ENCODE measurements around the gene SLC6A19. TPM values are rescaled to one million over a fixed set of nuclear protein-coding genes. Genes with fewer than 3 reads are reported as not detected.
"Not testable (repeated sequence)": the region's sequence is repeated elsewhere in the genome, so short reads cannot be mapped to it uniquely, and the experiment has no call there.

SLC6A19 gene
- total RNA-seq, 1 donor from 2014 or later, result not detected

DNA sequence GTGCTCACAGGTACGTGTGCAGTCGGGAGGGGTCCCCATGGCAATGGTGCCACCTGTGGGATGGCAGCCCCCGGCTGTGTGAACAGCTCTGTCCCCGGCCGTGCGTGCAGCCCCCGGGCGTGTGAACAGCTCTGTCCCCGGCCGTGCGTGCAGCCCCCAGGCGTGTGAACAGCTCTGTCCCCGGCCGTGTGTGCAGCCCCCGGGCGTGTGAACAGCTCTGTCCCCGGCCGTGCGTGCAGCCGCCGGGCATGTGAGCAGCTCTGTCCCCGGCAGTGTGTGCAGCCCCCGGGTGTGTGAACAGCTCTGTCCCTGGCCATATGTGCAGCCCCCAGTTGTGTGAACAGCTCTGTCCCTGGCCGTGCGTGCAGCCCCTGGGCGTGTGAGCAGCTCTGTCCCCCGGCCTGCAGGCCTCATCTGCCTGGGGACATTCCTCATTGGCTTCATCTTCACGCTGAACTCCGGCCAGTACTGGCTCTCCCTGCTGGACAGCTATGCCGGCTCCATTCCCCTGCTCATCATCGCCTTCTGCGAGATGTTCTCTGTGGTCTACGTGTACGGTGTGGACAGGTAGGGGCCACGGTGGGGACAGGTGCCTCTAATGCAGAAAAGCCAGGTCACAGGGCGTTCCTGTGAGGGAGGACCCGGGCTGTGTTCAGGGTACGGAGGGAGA lies 17.8 kb downstream of the SLC6A19 start:
- intact Hi-C loops (cut with micrococcal nuclease), result no loop called here

DNA sequence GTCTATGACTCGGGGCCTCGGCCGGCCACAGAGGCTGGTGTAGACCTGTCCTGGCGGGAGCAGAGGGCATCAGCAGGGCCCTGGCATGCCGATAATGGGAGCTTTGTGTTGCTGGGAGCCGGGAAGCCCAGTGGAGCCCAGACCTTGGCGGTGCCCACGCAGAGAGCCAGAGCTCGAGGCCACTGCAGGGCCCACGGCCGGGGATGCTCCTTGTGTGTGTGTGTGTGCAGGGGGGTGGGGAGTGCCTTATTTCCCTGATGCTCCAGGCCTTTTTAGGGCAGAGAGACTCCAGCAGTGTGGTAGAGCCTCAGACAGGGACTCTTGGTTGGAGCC lies 18.3 kb downstream of the SLC6A19 start:
- intact Hi-C loops (cut with micrococcal nuclease), result no loop called here

DNA sequence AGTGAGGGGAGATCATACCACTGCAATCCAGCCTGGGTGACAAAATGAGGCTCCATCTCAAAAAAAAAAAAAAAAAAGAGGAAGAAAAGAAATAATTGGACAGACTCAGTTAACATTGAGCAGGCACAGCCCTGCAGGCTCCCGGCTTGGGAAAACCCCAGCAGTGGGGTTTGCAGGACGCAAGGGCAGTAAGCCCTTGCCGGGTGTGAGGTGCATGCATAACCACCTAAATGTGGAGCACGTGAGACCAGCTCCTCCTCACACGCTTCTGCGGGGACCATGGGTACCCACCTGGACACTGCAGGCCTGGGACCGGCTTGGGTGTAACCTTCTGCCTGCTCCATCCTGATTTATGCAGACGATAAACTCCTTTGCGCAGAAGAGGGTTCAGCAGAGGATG lies 19.0 kb downstream of the SLC6A19 start:
- intact Hi-C loops (cut with micrococcal nuclease), result no loop called here

DNA sequence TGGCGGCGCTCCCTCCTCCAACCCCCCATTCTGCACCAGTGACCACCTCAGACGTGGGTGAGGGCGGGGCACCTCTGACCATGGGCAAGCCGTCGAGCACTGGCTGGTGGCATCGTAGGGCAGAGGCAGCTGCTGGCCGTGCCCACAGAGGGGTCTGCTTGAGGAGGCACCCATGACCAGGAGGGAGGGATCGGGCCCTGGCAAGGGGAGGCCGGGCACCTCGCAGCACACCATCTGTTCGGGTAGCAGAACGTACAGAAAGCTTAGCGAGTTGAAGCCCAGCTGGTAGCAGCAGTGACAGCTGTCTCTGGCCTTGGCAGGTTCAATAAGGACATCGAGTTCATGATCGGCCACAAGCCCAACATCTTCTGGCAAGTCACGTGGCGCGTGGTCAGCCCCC lies 19.4 kb downstream of the SLC6A19 start:
- intact Hi-C loops (cut with micrococcal nuclease), result no loop called here

DNA sequence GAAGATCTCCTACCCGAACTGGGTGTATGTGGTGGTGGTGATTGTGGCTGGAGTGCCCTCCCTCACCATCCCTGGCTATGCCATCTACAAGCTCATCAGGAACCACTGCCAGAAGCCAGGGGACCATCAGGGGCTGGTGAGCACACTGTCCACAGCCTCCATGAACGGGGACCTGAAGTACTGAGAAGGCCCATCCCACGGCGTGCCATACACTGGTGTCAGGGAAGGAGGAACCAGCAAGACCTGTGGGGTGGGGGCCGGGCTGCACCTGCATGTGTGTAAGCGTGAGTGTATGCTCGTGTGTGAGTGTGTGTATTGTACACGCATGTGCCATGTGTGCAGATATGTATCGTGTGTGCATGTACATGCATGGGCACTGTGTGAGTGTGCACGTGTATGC lies 20.3 kb downstream of the SLC6A19 start:
- intact Hi-C loops (cut with micrococcal nuclease), result no loop called here

DNA sequence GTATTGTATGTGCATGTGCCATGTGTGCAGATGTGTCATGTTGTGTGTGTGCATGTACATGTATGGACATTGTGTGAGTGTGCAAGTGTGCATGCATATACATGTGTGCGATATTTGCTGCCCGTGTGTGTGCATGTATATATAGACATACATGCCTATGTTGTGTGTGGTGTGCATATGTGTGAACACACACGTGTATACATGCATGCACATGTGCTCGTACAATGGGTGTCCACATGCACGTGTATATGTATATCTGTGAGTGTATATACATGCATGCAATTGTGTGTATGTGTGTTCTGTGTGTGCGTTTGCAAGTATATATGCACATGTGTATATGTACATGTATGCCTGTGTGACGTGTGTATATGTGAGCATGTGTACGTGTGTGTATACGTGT lies 20.8 kb downstream of the SLC6A19 start:
- intact Hi-C loops (cut with micrococcal nuclease), result no loop called here

DNA sequence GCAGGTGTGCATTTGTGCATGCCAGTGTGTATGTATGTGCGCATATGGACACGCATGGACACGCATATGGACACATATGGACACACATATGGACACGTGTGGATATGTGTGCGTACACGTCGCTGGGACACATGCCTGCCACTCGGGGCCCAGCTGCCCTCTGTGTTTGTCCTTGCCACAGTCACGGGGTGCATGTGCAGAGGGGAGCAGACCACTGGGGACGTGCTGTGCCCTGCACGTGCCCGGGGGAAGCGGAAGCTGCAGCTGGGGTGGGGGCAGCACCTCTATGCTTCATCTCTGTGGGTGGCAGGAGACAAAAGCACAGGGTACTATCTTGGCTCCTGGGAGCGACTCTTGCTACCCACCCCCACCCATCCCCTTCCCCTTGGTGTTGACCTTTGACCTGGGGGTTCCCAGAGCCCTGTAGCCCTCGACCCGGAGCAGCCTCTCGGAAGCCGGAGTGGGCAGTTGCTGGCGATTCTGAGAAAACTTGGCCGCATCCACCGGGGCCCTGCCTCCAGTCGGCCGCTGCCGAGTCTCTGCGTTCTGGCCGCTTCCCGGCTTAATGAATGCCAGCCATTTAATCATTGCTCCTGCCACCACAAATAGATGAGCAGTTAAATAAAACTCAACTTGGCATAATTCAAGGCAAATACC lies 21.4 kb downstream of the SLC6A19 start:
- intact Hi-C loops (cut with micrococcal nuclease), result no loop called here

DNA sequence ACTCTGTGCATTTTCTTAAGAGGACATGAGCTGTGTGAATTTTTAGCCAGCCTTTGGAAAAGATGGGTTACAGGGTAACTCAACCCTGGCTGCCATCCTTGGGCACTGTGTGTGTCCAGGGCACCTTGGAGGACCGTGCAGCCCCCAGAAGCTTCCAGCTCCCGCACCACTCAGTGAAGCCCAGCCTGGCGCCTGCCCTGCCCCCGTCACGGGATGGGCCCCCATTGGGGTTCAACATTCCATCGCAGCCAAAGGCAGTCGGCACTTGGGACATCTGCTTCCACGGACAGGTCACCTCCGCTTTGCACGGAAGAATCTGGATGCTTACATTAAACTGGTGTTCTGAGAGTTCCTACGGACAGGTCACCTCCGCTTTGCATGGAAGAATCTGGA lies 21.9 kb downstream of the SLC6A19 start:
- intact Hi-C loops (cut with micrococcal nuclease), result no loop called here

DNA sequence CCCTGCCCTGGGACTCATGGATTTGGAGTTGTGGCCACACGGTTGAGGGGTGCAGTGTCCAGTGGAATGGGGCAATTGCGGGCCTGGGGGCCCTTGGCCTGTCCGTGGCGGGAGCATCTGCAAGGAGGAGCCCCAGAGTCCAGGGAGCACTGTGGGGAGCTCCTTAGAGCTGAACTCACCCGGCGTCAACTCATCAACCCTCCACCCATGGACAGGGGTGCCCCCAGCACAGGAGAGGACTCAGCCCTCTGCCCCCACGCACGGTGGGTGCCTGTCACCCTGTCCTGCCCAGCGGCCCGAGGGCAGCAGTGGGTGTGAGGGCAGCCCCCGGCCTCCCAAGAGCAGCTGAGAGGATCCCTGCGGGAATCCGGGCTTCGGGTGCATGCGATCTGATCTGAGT lies 23.2 kb downstream of the SLC6A19 start:
- intact Hi-C loops (cut with micrococcal nuclease), result no loop called here

DNA sequence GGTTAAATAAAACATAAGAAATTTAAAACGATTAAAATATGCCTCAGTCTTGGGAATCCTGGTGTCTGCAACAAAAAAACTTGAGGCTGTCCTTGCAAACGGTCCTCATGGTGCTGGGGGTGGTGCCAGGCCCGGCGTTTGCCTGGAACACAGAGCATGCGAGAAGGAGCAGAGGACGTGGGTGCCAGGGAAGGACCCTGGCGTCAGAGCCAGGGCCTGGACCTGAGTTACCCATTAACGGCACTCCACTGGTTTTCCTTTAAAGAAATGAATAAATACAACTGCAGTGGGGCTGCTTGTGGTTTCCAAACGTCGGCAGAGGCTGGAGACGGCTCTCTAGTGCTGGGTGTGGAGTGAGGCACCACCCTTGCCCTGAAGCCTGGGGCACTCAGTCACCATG lies 23.7 kb downstream of the SLC6A19 start, which contains the start of gene SLC6A18:
Gene SLC6A18, plus strand, starts transcription at position 301 of the 400 bp plus-strand sequence. Its CDS starts 97 bp downstream, at position 398.
- intact Hi-C loops (cut with micrococcal nuclease), result no loop called here

DNA sequence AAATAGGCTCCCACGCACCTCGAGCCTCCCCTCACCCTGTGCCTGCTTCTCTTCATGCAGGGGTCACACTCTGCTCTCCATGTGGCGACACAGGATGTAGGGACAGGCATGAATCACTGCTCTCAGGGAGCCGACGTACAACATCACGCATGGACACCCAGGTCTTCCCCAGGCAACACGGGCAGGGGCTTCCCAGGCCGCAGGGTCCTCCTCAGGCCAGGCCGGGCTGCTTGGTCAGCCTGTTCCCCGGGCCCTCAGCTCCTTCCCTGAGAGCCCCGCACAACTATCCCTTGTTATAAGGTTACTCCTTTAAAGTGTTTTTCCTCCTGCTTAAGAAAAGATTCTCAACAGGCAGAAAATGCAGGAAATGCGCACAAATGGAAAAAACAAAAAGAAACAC lies 24.8 kb downstream of the SLC6A19 start:
- intact Hi-C loops (cut with micrococcal nuclease), result no loop called here

DNA sequence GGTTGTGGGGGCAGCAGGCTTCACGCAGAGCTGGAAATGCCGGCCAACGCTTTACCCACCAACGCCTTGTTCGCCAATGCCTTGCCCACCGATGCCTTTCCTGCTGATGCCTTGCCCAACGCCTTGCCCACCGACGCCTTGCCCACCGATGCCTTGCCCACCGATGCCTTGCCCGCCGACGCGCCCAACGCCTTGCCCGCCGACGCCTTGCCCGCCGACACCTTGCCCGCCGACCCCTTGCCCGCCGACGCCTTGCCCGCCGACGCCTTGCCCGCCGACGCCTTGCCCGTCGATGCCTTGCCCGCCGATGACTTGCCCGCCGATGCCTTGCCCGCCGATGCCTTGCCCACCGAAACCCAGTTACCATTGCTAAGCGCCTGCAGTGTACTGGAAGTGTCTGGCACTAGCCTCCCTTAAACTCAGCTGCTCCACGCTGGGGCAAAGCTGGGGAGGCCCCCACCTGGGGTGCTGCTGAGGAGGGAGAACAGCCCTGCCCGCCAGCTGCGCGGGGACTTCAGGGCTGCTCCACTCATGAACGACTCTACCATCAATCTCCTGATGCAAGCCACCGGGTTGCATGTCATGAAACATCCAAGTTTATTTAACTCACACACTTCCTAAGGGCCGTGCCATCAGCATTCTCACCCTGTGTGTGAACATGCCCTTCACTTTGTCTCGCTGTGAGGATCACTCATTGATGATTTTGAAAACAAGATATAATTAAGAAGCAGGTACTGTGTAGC lies 25.6 kb downstream of the SLC6A19 start:
- intact Hi-C loops (cut with micrococcal nuclease), result no loop called here

DNA sequence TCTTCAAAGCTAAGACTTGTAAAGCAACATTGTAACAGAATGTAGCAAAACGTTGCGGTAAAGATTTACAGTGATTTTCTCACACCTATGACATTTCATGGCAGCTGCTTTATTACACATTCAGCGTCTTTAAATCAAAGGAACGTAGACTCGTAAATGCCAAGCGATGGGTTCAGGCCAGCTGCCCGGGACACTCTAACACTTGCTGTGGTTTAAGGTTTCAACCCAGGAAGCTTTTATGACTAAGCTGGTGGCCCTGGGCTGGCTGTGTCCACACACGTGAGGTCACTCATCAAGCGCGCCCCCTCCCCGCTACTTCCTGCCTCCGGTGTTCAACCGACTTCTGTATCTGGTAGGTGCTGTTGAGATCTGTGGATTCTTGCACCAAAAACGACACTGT lies 26.3 kb downstream of the SLC6A19 start:
- intact Hi-C loops (cut with micrococcal nuclease), result no loop called here

DNA sequence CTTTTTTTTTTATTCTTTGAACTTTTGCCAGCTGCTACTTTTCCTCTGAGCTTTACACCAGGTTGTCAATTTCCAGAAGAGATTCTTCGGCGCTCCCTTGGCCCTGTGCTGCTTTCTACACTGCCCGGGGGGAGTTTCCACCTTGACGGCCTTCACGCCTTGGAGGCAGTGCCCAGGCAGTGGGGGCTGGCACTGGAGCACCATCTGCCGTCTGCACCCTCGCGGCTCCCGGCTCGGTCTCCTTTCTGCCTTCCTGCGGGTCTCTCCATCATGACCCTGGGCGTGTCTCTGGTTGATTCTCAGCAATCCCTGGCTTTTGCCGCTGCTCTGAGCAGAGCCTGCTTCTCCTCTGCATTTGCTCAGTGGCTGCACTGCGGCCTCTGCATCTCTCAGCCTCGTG lies 26.7 kb downstream of the SLC6A19 start:
- intact Hi-C loops (cut with micrococcal nuclease), result no loop called here

DNA sequence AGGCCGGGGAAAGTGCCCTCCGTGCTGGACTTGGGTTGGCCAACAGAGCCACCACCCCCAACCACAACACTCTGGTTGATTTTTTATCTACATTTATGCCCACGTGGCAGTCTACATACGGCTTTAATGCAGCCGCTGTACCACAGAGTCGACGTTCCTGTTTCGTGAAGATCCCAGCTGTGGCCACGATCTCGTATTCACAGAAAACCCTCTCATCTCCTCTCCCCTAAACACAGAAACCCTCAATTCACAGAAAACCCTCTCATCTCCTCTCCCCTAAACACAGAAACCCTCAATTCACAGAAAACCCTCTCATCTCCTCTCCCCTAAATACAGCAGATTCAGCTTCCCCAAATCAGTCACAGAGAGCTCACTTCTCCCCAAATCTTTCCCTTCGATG lies 27.6 kb downstream of the SLC6A19 start:
- intact Hi-C loops (cut with micrococcal nuclease), result not testable (repeated sequence)

DNA sequence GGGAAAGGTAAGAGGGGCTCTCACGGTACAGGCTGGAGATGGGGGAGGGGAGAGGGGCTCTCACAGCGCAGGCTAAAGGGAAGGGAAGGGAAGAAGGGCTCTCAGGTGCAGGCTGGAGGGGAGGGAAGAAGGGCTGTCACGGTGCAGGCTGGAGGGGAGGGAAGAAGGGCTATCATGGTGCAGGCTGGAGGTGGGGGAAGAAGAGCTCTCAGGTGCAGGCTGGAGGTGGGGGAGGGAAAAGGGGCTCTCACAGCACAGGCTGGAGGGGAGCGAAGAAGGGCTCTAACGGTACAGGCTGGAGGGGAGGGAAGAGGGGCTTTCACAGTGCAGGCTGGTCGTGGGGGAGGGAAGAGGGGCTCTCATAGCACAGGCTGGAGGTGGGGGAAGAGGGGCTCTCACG lies 28.4 kb downstream of the SLC6A19 start:
- intact Hi-C loops (cut with micrococcal nuclease), result no loop called here

DNA sequence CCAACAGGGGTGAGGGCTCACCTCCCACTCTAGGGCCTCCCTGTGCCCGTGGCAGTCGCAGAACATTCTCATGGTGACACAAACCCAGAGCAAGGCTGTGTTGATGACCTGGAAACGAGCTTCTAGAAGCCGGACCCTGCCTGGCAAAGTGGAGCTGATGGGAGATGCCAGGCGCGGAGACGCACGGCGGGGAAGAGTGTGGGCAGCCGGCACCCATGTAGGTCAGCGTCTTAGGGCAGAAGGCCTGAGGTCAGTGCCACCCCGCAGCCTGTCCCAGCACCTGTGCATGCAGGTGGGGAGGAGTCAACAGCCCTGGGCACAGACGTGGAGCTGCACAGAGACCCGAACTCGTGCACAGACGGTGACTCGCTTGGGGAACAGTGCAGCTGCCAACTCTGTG lies 29.2 kb downstream of the SLC6A19 start:
- intact Hi-C loops (cut with micrococcal nuclease), result no loop called here

DNA sequence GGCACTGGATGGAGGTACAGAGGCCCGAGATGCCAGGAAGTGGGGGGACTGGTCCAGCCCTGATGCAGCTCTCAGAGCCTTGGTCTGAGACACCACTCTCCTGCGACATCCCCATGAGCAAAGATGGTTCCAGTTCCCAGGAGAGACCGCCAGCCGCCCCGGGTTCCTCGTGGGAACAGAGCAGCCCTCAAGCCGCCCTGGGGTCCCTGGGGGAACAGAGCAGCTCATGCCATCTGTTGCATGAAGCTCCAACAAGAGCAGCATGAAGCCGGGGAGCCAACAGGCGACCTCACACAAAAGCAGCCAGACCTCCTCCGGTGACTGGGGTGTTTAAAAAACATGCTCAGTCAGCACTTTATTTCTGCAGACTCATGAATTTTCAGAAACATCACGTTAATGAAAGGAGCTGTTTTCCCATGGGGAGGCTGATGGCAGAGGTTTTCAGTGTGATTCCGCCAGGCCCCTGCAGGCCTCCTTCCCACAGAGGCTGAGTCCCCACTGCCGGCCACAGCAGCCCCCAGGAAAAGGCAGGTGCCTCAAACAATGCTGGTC lies 30.0 kb downstream of the SLC6A19 start:
- intact Hi-C loops (cut with micrococcal nuclease), result no loop called here

DNA sequence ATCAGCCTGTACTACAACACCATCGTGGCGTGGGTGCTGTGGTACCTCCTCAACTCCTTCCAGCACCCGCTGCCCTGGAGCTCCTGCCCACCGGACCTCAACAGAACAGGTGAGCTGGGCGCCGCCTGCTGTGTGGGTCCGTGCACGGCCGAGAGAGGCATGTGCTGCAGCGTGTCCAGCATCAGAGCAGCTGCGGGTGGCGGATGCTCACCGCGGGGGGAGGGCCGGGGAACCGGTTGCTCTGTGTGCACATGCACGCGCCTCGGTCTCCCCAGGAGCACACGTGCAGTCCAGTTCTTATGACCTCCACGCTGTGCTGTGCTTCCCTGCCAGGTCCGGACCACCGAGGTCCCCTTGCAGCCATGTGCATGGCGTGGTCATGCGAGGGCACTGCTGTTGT lies 31.4 kb downstream of the SLC6A19 start:
- intact Hi-C loops (cut with micrococcal nuclease), result no loop called here

DNA sequence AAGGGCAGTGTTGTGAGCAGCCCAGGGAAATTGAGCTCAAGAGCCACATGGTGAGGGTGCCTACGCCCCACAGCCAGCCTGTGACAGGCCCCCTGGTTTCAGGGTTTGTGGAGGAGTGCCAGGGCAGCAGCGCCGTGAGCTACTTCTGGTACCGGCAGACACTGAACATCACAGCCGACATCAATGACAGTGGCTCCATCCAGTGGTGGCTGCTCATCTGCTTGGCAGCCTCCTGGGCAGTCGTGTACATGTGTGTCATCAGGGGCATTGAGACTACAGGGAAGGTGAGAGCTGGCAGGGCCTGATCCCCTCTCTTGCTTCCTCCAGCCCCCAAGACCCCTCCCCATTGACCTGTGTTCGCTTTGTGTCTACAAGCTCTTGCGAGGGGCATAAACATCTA lies 34.0 kb downstream of the SLC6A19 start:
- intact Hi-C loops (cut with micrococcal nuclease), result no loop called here

DNA sequence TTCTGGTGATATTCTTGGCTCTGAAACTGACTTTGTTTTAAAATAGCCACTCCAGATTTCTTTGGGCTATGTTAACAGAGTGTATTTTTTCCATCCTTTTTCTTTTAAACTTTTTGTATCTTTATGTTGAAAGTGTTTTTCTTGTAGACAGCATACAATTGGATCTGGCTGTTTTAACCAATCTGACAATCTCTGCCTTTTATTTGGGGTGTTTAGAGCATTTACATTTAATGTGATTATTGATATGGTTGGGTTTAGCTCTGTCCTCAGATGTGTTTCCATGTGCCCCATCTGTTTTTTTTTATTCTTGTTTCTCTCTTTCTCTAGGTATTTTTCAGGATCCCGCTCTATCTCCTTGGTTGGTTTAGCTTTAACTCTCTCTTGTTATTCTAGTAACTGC lies 34.4 kb downstream of the SLC6A19 start:
- intact Hi-C loops (cut with micrococcal nuclease), result no loop called here

DNA sequence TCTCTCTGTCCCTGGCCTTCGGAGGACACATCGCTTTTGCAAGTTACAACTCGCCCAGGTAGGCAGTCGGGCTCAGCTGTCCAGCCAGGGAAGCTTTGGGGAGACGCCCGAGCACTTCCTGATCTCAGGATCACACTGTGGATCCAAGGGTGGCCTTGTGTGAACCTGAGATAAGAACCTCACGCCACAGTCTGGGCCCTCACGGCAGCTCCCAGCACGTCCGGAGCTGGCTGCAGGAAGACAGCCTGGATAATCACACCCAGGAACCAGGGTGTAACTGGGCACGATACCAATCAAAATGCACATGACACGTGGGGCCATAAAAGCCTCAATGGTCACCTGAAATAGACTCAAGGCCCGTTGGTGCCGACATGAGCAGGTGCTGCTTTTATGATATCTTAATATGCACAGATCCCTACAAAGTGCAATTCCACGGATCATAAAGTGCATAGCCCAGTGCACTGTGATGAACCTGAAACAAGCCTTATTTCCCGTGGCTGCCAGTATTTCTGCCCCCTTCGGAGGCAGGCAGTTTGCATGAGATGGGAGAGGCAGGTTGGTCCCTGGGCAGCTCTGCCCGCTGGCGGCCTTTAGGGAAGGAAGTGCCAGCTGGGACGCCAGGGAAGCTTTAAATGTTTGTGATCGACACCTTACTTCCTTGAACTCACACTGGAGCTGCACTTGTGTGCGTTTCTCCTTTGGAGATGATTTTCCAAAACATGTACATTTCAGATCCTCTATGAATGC lies 38.3 kb downstream of the SLC6A19 start:
- intact Hi-C loops (cut with micrococcal nuclease), result no loop called here

Data from T-helper 1 cell treated with Interleukin-12 subunit alpha and Interleukin-12 subunit beta and Interleukin-4 antibody, amounts not matched to agents 30 ng/mL and 1 ng/mL, for 36 hours (primary cell).